Smooth muscle cell (in vitro differentiated cells): ENCODE results near the gene ZDHHC18. TPM values are rescaled to one million over a fixed set of nuclear protein-coding genes. Genes with fewer than 3 reads are reported as not detected.

Experiments
- DNase-seq: peaks from one replicate; lab custom pipeline; 2025; ENCODE audit not compliant: unreplicated experiment; lab: John Stamatoyannopoulos, UW
- H2AFZ ChIP-seq: fragments of 200-600 bp; sonication (generic); 2 replicates; pipeline ENCODE4 v1.6.0; 2016; ENCODE audit warnings: antibody characterized with exemption, low read depth, mild to moderate bottlenecking
- H3F3A ChIP-seq: fragments of 200-600 bp; sonication (generic); 2 replicates; pipeline ENCODE4 v1.6.0; 2017; ENCODE audit warnings: antibody characterized with exemption, low read depth
- H3K27ac ChIP-seq: fragments of 200-600 bp; sonication (generic); 2 replicates; pipeline ENCODE4 v1.5.1; 2016; ENCODE audit warnings: low read depth, mild to moderate bottlenecking
- H3K27me3 ChIP-seq: fragments of 200-600 bp; sonication (generic); 2 replicates; pipeline ENCODE4 v1.6.1; 2016; ENCODE audit warnings: low read depth, mild to moderate bottlenecking
- H3K36me3 ChIP-seq: fragments of 200-600 bp; sonication (generic); 2 replicates; pipeline ENCODE4 v1.5.1; 2016; ENCODE audit warnings: low read depth
- H3K4me1 ChIP-seq: fragments of 200-600 bp; sonication (generic); 2 replicates; pipeline ENCODE4 v1.5.1; 2016; ENCODE audit warnings: low read depth
- H3K4me2 ChIP-seq: fragments of 200-600 bp; sonication (generic); 2 replicates; pipeline ENCODE4 v1.6.0; 2016; ENCODE audit warnings: mild to moderate bottlenecking
- H3K4me3 ChIP-seq: fragments of 200-600 bp; sonication (generic); 2 replicates; pipeline ENCODE4 v1.5.1; 2016; ENCODE audit warnings: mild to moderate bottlenecking
- H3K79me2 ChIP-seq: fragments of 200-600 bp; sonication (generic); 2 replicates; pipeline ENCODE4 v1.6.0; 2016; ENCODE audit warnings: low read depth, mild to moderate bottlenecking
- H3K9ac ChIP-seq: fragments of 200-600 bp; sonication (generic); 2 replicates; pipeline ENCODE4 v1.6.0; 2016; ENCODE audit warnings: low read depth
- H3K9me3 ChIP-seq: fragments of 200-600 bp; sonication (generic); replicated peaks from 2 replicates; pipeline ENCODE4 v1.5.1; 2016; ENCODE audit warnings: low read depth
- H4K20me1 ChIP-seq: fragments of 200-600 bp; sonication (generic); 2 replicates; pipeline ENCODE4 v1.6.0; 2016; ENCODE audit warnings: low read depth
- CTCF ChIP-seq: fragments of 200-600 bp; sonication (generic); IDR thresholded peaks from 2 replicates; pipeline ENCODE4 v1.5.1; 2017; ENCODE audit warnings: borderline replicate concordance, mild to moderate bottlenecking, antibody characterized with exemption; ENCODE audit not compliant: insufficient read depth, poor library complexity, severe bottlenecking
- WGBS: methylation state at CpG from one replicate; pipeline ENCODE4 v1.1.7; 2016; ENCODE audit warnings: low lambda C conversion rate; 5-methylcytosine and 5-hydroxymethylcytosine counted together
- polyA plus RNA-seq: library from polyadenylated mRNA; unstranded; fragments of >200 nt; fragmentation: Nextera tagmentation; extraction: Ambion mirVana; gene quantifications from 2 replicates; pipeline ENCODE4 v1.2.1, GENCODE V29; 2016
- total RNA-seq: library from RNA; depleted of rRNA; stranded (reverse); fragments of >200 nt; gene quantifications from 2 replicates; pipeline ENCODE4 v1.2.3, GENCODE V29; 2014

ZDHHC18 gene
- total and polyA plus RNA-seq, 2 experiments from 2014 or later: 20.3 to 52.5 TPM

- H3K36me3 ChIP-seq: peaks cover 3% of the 10 kb centered on the region
- DNase-seq: no peak
- H3F3A ChIP-seq: peaks cover 41% of the 10 kb centered on the region
- no peaks in the 10 kb centered on the region for H3K27me3 ChIP-seq
- peaks cover 35% of the 10 kb centered on the region for H4K20me1 ChIP-seq
- H3K79me2 ChIP-seq: peaks cover 8% of the 10 kb centered on the region
- no peak overlapping the region for H3K9ac ChIP-seq
- peaks cover 22% of the 10 kb centered on the region for H3K4me1 ChIP-seq
- H3K9me3 ChIP-seq: no peaks in the 10 kb centered on the region
- no peak for TF ChIP-seq CTCF
- peak overlapping the region; percentile 95 for H3K27ac ChIP-seq
- WGBS: 98% methylated on average over 2 of the region's 2 CpGs
- no peak overlapping the region for H3K4me3 ChIP-seq
- H2AFZ ChIP-seq: no peak overlapping the region
- no peak overlapping the region for H3K4me2 ChIP-seq
Observed at GRCh38 chr1:26784023-26784871, 42.2 kb upstream of the ZDHHC18 start.

- 86% methylated on average over 1 of the region's 1 CpG for WGBS
- Histone ChIP-seq H3K36me3 (peaks cover 3% of the 10 kb centered on the region), H4K20me1 (peaks cover 29% of the 10 kb centered on the region), H3K4me2 (no peak overlapping the region), H3K4me3 (no peak overlapping the region), H2AFZ (no peak overlapping the region), H3K27ac (peak overlapping the region; percentile 95), H3F3A (peaks cover 41% of the 10 kb centered on the region), H3K9ac (no peak overlapping the region), H3K79me2 (peaks cover 8% of the 10 kb centered on the region), H3K4me1 (peaks cover 25% of the 10 kb centered on the region), H3K9me3 (no peaks in the 10 kb centered on the region), H3K27me3 (no peaks in the 10 kb centered on the region)
- no peak for TF ChIP-seq CTCF
- no peak for DNase-seq
Observed at GRCh38 chr1:26784886-26785285, 41.6 kb upstream of the ZDHHC18 start.

GRCh38 chr1:26785611-26786436, 40.7 kb upstream of the ZDHHC18 start:
- Histone ChIP-seq H3K9ac (peak overlapping the region; percentile 88), H3K9me3 (no peaks in the 10 kb centered on the region), H4K20me1 (peaks cover 19% of the 10 kb centered on the region), H3K27me3 (no peaks in the 10 kb centered on the region), H3K4me2 (peak overlapping the region; percentile 89), H2AFZ (no peak overlapping the region), H3K36me3 (peaks cover 3% of the 10 kb centered on the region), H3F3A (peaks cover 38% of the 10 kb centered on the region), H3K79me2 (peaks cover 8% of the 10 kb centered on the region), H3K27ac (peak overlapping the region; percentile 95), H3K4me1 (peaks cover 25% of the 10 kb centered on the region), H3K4me3 (no peak overlapping the region)
- DNase-seq: no peak
- no peak for TF ChIP-seq CTCF
- WGBS: 78% methylated on average over 5 of the region's 5 CpGs
